SK-N-SH (cell line): ENCODE measurements around the gene HABP4.

ENCODE experiments used
- CHD2 ChIP-seq: fragments of 150-350 bp; IDR thresholded peaks from 2 replicates; pipeline ENCODE4 v1.6.1; 2018; ENCODE audit warnings: low read length; ENCODE audit not compliant: partially characterized antibody
- GABPA ChIP-seq: IDR thresholded peaks from 2 replicates; pipeline ENCODE4 v1.4.0; 2012; ENCODE audit warnings: low read depth, mild to moderate bottlenecking
- JUND ChIP-seq: IDR thresholded peaks from 2 replicates; pipeline ENCODE4 v1.4.0; 2012
- MXI1 ChIP-seq: IDR thresholded peaks from 2 replicates; pipeline ENCODE4 v1.6.1; 2012; ENCODE audit warnings: mild to moderate bottlenecking, low read depth, low read length, improper control_type of control experiment
- POLR2AphosphoS5 ChIP-seq: IDR thresholded peaks from 2 replicates; pipeline ENCODE4 v1.6.1; 2012; ENCODE audit warnings: low read depth, low read length
- RAD21 ChIP-seq: IDR thresholded peaks from 2 replicates; pipeline ENCODE4 v1.6.1; 2012; ENCODE audit warnings: mild to moderate bottlenecking, low read length
- TEAD4 ChIP-seq: IDR thresholded peaks from 2 replicates; pipeline ENCODE4 v1.4.0; 2012; ENCODE audit warnings: mild to moderate bottlenecking, borderline replicate concordance; ENCODE audit not compliant: insufficient read depth
- YY1 ChIP-seq: IDR thresholded peaks from 2 replicates; pipeline ENCODE4 v1.4.0; 2012; ENCODE audit warnings: low read depth, mild to moderate bottlenecking
- TF ChIP-seq, protein P1 (sequence below): IDR thresholded peaks from 2 replicates; pipeline ENCODE4 v1.4.0; 2012; ENCODE audit warnings: low read depth, borderline replicate concordance
- TF ChIP-seq, protein P2 (sequence below): fragments of 200-600 bp; sonication (generic); IDR thresholded peaks from 2 replicates; pipeline ENCODE4 v1.6.1; 2017; ENCODE audit warnings: antibody characterized with exemption, mild to moderate bottlenecking, moderate library complexity
- TF ChIP-seq, protein P3 (sequence below): IDR thresholded peaks from 2 replicates; pipeline ENCODE4 v1.6.1; 2012; ENCODE audit warnings: mild to moderate bottlenecking, low read depth, low read length, moderate library complexity
- TF ChIP-seq, protein P4 (sequence below): IDR thresholded peaks from 2 replicates; pipeline ENCODE4 v1.4.0; 2012; ENCODE audit warnings: low read depth

DNA sequence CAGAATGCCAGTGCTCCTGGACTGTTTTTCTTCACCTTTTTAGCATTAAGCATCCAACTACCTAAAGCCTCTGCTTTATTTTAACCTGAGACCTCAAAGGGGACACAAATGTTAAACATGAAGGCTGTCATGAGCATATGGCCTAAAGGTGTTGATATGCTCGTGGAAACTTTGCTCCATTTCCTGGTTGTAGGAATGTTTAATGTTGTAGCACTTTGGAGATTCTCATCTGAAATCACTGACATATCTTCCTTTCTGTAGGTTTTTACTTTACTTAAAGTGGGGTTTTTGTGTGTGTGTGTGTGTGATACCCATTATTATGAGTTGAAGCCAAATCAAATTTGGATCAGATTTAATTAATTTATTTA is 37.0 kb downstream of the HABP4 start:
- TF ChIP-seq, protein P1, sequence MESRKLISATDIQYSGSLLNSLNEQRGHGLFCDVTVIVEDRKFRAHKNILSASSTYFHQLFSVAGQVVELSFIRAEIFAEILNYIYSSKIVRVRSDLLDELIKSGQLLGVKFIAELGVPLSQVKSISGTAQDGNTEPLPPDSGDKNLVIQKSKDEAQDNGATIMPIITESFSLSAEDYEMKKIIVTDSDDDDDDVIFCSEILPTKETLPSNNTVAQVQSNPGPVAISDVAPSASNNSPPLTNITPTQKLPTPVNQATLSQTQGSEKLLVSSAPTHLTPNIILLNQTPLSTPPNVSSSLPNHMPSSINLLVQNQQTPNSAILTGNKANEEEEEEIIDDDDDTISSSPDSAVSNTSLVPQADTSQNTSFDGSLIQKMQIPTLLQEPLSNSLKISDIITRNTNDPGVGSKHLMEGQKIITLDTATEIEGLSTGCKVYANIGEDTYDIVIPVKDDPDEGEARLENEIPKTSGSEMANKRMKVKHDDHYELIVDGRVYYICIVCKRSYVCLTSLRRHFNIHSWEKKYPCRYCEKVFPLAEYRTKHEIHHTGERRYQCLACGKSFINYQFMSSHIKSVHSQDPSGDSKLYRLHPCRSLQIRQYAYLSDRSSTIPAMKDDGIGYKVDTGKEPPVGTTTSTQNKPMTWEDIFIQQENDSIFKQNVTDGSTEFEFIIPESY = no peak
- no peak for TF ChIP-seq RAD21
- TF ChIP-seq, protein P2, sequence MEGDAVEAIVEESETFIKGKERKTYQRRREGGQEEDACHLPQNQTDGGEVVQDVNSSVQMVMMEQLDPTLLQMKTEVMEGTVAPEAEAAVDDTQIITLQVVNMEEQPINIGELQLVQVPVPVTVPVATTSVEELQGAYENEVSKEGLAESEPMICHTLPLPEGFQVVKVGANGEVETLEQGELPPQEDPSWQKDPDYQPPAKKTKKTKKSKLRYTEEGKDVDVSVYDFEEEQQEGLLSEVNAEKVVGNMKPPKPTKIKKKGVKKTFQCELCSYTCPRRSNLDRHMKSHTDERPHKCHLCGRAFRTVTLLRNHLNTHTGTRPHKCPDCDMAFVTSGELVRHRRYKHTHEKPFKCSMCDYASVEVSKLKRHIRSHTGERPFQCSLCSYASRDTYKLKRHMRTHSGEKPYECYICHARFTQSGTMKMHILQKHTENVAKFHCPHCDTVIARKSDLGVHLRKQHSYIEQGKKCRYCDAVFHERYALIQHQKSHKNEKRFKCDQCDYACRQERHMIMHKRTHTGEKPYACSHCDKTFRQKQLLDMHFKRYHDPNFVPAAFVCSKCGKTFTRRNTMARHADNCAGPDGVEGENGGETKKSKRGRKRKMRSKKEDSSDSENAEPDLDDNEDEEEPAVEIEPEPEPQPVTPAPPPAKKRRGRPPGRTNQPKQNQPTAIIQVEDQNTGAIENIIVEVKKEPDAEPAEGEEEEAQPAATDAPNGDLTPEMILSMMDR = no peak
- TF ChIP-seq, protein P3, sequence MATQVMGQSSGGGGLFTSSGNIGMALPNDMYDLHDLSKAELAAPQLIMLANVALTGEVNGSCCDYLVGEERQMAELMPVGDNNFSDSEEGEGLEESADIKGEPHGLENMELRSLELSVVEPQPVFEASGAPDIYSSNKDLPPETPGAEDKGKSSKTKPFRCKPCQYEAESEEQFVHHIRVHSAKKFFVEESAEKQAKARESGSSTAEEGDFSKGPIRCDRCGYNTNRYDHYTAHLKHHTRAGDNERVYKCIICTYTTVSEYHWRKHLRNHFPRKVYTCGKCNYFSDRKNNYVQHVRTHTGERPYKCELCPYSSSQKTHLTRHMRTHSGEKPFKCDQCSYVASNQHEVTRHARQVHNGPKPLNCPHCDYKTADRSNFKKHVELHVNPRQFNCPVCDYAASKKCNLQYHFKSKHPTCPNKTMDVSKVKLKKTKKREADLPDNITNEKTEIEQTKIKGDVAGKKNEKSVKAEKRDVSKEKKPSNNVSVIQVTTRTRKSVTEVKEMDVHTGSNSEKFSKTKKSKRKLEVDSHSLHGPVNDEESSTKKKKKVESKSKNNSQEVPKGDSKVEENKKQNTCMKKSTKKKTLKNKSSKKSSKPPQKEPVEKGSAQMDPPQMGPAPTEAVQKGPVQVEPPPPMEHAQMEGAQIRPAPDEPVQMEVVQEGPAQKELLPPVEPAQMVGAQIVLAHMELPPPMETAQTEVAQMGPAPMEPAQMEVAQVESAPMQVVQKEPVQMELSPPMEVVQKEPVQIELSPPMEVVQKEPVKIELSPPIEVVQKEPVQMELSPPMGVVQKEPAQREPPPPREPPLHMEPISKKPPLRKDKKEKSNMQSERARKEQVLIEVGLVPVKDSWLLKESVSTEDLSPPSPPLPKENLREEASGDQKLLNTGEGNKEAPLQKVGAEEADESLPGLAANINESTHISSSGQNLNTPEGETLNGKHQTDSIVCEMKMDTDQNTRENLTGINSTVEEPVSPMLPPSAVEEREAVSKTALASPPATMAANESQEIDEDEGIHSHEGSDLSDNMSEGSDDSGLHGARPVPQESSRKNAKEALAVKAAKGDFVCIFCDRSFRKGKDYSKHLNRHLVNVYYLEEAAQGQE = no peak
- TF ChIP-seq JUND = no peak
- TF ChIP-seq GABPA = no peak
- TF ChIP-seq, protein P4, sequence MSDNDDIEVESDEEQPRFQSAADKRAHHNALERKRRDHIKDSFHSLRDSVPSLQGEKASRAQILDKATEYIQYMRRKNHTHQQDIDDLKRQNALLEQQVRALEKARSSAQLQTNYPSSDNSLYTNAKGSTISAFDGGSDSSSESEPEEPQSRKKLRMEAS = no peak
- no peak for TF ChIP-seq YY1
- TF ChIP-seq CHD2 = no peak
- TF ChIP-seq POLR2AphosphoS5 = no peak
- TF ChIP-seq MXI1 = no peak
- no peak for TF ChIP-seq TEAD4
